ENCODE data around the gene DFFA.
"Not testable (repeated sequence)": the region's sequence is repeated elsewhere in the genome, so short reads cannot be mapped to it uniquely, and the experiment has no call there.

The DFFA gene

GRCh38 chr1:10504249-10504648 is 31.9 kb upstream of the DFFA start:
- DNase-seq = no peak

GRCh38 chr1:10502206-10502605 is 29.9 kb upstream of the DFFA start:
- no peak for DNase-seq

GRCh38 chr1:10498231-10498630 is 25.9 kb upstream of the DFFA start:
- DNase-seq = no peak

GRCh38 chr1:10497109-10497508 is 24.8 kb upstream of the DFFA start:
- no peak for DNase-seq

- no peak for DNase-seq
These were observed 23.6 kb upstream of the DFFA start for GRCh38 chr1:10495952-10496351.

- DNase-seq = no peak
These were observed 23.1 kb upstream of the DFFA start for GRCh38 chr1:10495475-10495817.

GRCh38 chr1:10494754-10495474 is 22.6 kb upstream of the DFFA start:
- DNase-seq = peak; percentile 48

GRCh38 chr1:10494418-10494753 is 22.1 kb upstream of the DFFA start:
- no peak for DNase-seq

GRCh38 chr1:10490286-10490970 is 18.1 kb upstream of the DFFA start:
- no peak for DNase-seq

- no peak for DNase-seq
These were observed 17.1 kb upstream of the DFFA start for GRCh38 chr1:10489291-10490055.

- no peak for DNase-seq
These were observed 12.2 kb upstream of the DFFA start for GRCh38 chr1:10484521-10484920.

GRCh38 chr1:10480614-10481013 is 8.3 kb upstream of the DFFA start:
- DNase-seq = no peak

GRCh38 chr1:10479296-10479695 is 7.0 kb upstream of the DFFA start:
- no peak for DNase-seq

- DNase-seq = no peak
These were observed 3.2 kb upstream of the DFFA start for GRCh38 chr1:10475510-10475909.

- DNase-seq = peak; percentile 81
These were observed 2.5 kb upstream of the DFFA start, which contains the start of gene PEX14 for GRCh38 chr1:10474613-10475507. Gene PEX14 (plus strand): TSS chr1:10474950. CDS start chr1:10474967, 17 bp downstream.

GRCh38 chr1:10474309-10474612 is 1.9 kb upstream of the DFFA start:
- DNase-seq = not testable (repeated sequence)

- DNase-seq = no peak
These were observed 926 bp upstream of the DFFA start for GRCh38 chr1:10473145-10473765.

GRCh38 chr1:10471411-10472219 is 714 bp downstream of the DFFA start:
- no peak for DNase-seq

GRCh38 chr1:10470043-10470442 is 2.3 kb downstream of the DFFA start:
- DNase-seq = no peak

GRCh38 chr1:10467078-10467477 is 5.3 kb downstream of the DFFA start:
- DNase-seq = no peak

GRCh38 chr1:10459184-10459583 is 13.1 kb downstream of the DFFA start:
- no peak for DNase-seq

GRCh38 chr1:10457875-10458274 is 14.5 kb downstream of the DFFA start:
- no peak for DNase-seq

All from NCI-H2171 (cell line).